Left cardiac atrium (tissue), 4 donors: Measurements from ENCODE around the gene ARMC2. TPM values are rescaled to one million over a fixed set of nuclear protein-coding genes. Genes with fewer than 3 reads are reported as not detected.
A peak's percentile ranks its signal among the peaks of the same experiment; 100 is the strongest.
"Not testable (repeated sequence)": the region's sequence is repeated elsewhere in the genome, so short reads cannot be mapped to it uniquely, and the experiment has no call there.

Source experiments
- ATAC-seq, 2 donors: fragments of 200-7000 bp; cut with Tn5 transposase; one replicate each; pipeline ENCODE4 v1.9.1; 2020; ENCODE audit warnings: mild to moderate bottlenecking in 2 of 2, moderate library complexity in 2 of 2
- DNase-seq: peaks from one replicate; pipeline ENCODE4 v3.0.0-alpha.2; 2020
- intact Hi-C, 2 donors: fragments of 100-400 bp; cut with DNase I; formaldehyde crosslinking; loops; one replicate each; pipeline versions ENCODE4 v1.14.1 to v1.15.1; 2022 to 2023
- total RNA-seq, 2 donors: library from RNA; stranded (reverse); fragmentation: NEBNext Ultra II Directional; extraction: Animal tissue kit (Norgen Biotek cat#: 25700); gene quantifications; one replicate each; pipeline ENCODE4 v1.2.1, GENCODE V29; 2021
- donor health status: DM: no; HTN: yes; CAD: no.
- donor health status: DM: no; HTN: yes; CAD: no; lungs with severe emphysema.
- donor health status: DM: yes; HTN: yes; CAD: no.
- donor health status: Dilated cardiomyopathy.

Gene ARMC2
- total RNA-seq, 2 donors from 2014 or later = 8.0 to 9.2 TPM

DNA sequence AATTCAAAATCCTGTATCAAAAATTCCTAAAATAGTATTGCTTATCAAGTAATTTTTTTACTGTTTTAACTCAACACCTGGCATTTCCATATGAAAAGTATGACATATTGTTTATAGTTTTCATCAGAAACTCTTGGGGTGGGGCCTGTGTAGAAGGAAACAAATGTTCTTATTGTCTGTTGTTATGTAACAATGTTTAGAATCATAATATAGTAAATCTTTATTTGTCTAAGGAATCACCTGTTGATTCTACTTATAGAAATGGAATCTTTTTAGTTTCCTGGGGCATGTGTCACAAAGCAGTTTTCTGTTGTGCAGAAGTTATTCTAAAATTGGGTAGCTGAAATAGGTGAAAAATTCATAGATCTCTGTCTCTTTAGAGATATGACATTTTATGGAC, 4.9 kb downstream of the ARMC2 start:
- intact Hi-C loops = no loop called here
- DNase-seq (no peak), ATAC-seq (no peak)

DNA sequence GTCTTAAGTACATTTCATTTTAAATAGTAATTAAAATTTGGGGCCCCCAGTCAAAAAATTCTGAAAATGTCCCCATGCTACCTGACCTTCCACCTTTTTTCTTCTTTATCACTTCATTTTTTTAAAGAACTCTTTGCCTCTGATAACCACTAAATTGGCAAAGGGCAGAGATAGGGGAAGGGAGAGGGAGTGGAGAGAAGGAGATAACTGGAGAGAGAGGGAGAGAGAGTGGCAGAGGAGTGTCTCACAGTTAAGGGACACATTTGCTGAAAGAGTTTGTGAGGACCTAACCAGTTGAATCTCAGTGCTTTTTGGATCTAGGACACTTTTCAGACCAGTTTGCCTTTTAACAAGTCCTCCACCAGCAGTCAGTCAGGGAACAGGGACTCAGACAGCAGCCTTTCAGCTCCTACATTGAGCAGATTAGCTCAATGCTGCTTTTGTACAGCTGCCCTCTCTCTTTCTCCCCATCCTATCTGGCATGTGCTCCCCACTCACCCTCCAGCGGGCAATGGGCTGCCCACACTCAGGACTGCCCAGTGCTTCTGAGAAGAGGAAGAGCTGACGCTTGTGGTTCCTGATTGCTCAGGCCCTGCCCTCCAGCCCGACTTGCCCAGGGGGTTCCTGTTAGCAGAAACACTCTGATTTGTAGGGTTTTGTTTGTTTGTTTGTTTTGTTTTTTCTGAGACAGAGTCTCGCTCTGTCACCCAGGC, 14.4 kb downstream of the ARMC2 start:
- peak; percentile 37 for DNase-seq
- intact Hi-C loops = no loop called here
- ATAC-seq = peak; percentile 82 to 89

DNA sequence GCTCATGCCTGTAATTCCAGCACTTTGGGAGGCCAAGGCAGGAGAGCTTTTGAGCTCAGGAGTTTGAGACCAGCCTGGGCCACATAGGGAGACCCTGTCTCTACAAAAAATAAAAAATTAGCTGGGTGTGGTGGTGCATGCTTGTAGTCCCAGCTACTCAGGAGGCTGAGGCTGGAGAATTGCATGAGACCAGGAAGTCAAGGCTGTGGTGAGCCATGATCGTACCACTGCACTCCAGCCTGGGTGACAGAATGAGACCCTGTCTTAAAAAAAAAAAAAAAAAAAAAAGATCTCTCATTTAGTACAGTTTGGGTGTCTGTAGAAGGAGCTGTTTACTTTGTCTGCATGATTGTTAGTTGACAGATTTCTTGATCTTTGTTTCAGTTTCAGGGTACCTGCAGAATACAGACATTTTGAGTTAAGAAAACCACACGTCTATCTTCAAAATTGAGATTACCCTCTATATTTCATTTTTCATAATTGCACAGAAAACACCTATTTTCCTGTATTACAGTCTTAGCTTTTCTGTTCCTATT, 17.6 kb downstream of the ARMC2 start:
- ATAC-seq, intact Hi-C loops, DNase-seq: not testable (repeated sequence)

DNA sequence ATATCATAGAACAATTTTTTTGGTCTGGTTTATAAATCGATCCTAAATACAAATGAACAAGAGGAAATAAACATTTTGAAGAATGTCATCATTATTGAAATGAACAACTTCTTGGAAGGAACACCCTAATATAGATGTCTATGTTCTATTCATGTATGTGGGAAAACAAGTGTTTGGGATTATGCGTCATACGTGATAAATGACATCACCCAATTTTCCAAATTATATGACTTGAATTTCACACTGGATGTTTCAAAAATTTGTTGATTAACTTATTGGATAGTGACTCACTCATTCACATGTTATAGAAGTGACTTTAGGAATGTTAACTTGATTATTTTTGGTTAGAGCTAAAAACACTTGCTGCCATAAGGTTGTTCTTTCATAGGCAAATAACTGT, 18.6 kb downstream of the ARMC2 start:
- intact Hi-C loops = no loop called here
- DNase-seq = no peak
- ATAC-seq = no peak

DNA sequence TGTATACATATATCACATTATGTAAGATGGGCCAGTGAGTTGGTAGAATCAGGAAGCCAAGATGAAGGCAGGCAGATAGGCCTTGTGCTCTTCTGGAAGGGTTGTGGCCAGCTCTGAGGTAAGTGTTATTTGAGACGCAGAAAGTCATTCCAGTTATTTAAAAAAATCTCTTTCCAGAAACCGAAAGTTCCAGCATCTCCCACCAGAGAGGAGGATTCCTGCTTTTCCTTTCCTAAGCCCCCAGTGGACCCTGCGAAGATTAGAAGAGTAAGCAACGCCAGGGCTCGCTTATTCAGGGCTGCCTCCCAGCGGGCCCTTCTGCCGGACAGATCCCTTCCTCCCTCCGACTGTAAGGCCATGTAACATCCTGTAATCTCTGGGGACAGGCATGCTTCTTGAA, 20.4 kb downstream of the ARMC2 start:
- ATAC-seq (peak; percentile 32 to 50), DNase-seq (no peak)
- intact Hi-C loops = no loop called here

DNA sequence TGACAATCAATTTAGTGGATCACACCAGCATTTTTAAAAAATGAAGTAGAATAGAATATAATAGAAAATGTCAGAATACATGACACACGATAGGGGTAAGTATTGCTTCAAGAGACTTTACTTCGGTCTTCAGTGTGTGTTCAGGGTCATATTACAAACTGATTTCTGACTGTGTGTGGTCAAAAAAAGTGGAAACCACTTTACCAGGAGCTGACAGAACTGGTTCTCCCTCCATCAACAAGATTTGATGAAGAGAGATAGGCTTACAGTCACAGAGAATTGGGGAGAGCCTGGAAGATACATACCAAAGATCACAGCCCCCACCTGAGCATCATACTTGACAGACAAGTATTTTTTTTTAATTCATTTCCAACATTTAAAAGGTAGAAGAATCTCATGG, 21.7 kb downstream of the ARMC2 start:
- DNase-seq (no peak), ATAC-seq (no peak)
- intact Hi-C loops = no loop called here

DNA sequence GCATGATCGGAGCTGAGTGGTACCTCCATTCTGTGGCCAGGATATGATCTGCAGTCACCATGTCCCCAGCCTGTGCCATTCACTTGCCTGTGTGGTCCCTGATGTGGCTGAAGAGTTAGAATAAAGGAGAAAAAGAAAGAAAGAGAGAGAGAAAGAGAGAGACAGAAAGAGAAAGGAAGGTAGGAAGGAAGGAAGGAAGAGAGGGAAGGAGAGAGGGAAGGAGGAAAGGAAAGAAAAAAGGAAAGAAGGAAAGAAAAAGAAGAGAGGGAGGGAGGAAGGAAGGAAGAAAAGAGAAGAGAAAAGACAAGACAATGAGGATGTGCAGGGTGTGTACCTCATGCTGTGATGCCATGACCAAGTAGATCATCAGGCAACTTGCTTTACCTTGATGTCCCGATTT, 22.1 kb downstream of the ARMC2 start:
- ATAC-seq = no peak
- DNase-seq = no peak
- intact Hi-C loops = no loop called here

DNA sequence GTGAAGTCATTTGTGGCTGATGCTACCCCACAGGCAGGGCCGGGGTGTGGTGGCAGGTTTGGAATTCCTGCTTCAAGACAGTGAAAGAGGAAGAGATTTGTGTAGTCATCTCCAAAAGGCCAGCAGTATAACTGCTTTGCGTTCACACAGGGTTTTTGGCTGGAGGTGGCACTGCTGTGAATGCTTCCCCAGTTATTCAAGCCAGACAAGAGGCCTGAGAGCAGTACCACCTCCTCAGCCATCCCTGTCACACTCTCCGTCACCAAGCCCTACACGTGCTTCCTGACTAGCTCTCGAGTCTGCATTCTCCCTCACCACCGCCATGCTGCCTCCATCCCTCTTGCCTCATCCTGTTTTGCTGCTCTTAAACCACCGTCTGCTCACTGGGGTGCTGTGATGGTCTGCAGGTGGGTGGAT, 23.9 kb downstream of the ARMC2 start:
- ATAC-seq (peak in 1 of 2 donors; percentile 13), DNase-seq (no peak)
- intact Hi-C loops = no loop called here

DNA sequence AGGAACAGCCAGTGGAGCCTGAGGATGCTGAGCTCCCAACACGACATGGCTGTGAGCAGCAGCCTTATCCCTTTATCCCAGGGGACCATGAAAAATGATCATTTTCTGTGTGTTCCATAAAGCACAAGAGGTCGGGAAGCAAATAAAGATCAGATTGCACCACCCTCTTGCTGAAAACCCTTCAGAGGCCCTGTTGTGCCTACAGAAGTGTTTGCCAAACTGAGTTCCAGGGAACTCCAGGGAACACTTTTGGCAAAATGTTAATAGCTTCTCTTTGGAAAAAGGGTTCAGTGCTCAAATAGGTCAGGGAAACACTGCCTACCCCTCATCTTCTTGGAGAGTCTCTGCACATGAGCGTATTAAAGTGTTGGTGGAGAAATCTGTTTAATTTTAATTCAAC, 24.4 kb downstream of the ARMC2 start:
- intact Hi-C loops = no loop called here
- ATAC-seq = peak in 1 of 2 donors; percentile 42
- no peak for DNase-seq

DNA sequence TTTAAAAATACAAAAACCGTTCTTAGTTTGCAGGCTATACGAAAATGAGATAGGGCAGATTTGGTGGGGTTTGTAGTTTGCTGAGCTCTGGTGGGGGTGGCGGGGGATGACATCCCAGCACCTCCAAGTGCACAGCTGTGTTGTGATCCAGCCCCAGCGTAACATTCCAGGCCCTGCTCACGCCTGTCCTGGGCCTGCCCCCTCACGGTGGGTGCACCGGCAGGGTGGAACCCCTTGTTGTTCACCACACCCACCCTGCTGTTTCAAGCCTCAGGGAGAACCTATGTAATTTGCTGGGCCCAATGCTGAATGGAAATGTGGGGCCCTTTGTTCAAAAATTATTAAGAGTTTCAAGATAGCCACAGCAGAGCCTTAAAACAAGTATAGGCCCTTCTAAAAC, 25.0 kb downstream of the ARMC2 start:
- no peak for DNase-seq
- intact Hi-C loops = no loop called here
- no peak for ATAC-seq

DNA sequence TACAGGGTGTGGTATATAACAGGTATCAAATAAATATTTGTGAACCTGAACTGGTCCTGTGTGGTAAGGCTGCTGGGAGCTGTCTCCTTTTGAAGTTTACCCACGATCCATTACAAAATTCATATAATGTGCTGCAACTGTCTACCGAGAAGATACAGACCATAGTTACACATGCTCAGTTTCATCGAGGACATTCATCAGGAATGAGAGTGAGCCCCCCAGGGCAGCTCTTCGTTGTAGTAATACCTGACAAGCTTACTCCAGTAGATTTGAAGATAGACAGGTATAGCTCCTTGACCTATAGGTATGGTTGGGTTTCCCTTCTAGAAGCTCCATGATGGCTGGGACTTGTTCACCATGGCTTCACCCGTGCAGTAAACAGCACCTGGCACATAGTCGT, 25.7 kb downstream of the ARMC2 start:
- ATAC-seq (no peak), DNase-seq (no peak)
- intact Hi-C loops = no loop called here

DNA sequence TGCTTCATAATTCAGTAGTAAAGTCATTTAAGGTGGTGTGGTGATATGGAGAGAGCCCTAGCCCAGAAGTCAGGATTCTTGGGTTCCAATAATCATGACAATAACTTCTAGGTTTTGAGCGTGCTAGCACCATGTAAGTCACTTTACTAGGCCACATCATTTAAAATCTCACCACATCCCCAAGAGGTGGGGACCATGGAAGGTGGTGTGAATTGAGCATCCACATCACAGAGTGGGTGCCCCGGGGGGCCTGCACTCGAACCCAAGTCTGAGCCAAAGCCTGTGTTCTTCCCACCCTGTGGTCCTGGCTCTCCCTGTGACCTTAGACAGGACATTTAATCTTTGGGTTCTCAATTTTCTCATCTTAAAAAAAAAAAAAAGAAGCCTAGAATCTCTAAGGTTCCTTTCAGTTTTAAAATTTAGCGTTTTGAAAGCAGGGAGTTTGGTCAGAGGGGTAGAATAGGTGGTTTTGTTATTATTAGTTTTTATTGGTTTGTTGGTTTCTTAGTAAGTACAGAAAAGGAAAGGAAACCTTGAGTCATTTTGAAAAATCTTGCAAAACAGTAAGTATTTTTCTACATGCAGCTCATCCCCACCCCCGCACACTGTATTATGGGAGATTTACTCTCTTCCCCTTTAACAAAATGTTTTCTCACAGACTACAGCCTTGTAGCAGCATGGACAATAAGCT, 26.4 kb downstream of the ARMC2 start:
- ATAC-seq = no peak
- intact Hi-C loops = no loop called here
- no peak for DNase-seq

DNA sequence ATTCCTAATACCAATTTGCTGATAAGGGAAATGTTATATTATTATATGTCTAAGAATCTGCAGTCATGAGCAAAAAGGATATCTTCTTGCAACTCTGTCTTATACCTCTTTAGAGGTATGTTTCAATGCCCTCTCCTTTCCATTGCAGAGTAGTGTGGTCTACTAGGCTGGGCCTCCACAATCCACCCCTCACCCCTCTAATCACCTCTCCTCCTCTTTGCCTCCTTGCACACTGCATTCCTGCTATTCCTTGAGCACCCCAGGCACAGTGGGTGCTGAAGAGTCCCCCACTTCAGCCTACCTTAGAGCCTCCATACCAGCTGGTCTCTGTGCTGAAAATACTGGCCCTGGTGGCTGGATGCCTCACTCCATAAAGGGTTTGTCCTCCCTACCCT, 26.9 kb downstream of the ARMC2 start:
- ATAC-seq = no peak
- intact Hi-C loops = no loop called here

DNA sequence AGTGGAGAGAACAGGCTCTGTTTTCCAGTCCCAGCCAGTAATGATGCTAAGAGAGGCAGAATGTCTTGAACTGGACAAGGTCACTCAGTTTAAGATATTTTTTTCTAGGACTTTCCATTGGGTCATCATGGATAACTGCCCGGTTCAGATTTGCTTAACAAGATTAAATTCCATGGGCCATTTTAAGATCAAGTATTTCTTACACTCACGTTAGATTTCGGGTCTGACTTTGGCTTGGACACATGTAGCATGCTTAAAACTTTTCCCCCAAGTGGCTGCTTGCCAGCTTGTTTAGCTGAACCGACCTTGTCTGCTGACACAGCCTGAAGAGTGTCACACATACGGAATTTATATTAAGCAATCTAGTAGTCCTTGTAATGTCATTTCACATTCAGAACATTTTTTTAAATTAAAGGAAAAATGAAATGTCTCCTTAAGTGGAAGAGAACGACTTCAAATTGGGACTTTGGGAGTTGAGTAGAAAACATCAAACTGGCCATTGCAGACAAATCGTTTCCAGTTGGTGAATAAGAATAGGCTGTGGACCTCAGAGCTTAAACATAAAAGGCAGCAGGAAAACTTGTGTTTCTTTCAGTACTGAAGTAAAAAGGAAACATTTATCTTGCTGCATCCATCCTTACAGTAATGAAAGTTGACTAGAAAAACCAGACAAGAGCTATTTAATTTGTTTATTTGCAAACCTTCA, 29.0 kb downstream of the ARMC2 start:
- DNase-seq = peak; percentile 86
- intact Hi-C loops = no loop called here
- ATAC-seq = peak; percentile 83 to 87

More for the DNA sequence above, 26.9 kb downstream of the ARMC2 start:
- DNase-seq = no peak

DNA sequence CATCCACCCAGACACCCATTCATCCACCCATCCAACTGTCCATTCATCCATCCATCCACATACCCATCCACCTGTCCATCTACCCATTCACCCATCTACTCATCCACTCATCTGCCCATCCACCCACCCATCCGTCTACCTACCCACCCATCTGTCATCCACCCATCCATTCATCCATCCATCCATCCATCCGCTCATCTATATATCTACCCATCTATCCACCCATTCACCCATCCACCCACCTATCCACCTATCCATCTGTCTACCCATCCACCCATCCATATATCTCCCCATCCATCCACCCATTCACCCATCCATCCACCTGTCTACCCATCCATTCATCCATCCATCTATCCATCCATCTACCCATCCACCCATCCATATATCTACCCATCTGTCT, 30.7 kb downstream of the ARMC2 start:
- intact Hi-C loops = no loop called here

DNA sequence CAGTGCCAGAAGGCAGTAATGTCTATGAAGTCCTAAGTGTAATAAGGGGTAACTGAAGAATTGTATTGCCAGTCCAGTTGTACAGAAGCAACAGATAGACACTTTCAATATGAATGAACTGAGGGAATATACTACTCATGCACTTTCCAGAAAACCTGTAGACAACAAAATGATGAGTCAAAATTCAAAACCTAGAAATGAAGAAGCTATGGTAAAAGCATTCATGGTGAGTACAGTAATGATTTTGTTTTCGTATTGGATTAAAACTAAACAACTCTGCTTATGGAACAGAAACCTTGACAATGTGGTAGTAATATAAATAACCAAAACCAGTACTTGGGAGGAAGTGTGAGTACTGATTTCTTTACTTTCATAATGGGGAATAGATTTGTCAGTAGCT, 35.0 kb downstream of the ARMC2 start:
- no peak for DNase-seq
- no peak for ATAC-seq
- intact Hi-C loops = no loop called here

More for the DNA sequence above, 30.7 kb downstream of the ARMC2 start:
- DNase-seq = no peak
- no peak for ATAC-seq

DNA sequence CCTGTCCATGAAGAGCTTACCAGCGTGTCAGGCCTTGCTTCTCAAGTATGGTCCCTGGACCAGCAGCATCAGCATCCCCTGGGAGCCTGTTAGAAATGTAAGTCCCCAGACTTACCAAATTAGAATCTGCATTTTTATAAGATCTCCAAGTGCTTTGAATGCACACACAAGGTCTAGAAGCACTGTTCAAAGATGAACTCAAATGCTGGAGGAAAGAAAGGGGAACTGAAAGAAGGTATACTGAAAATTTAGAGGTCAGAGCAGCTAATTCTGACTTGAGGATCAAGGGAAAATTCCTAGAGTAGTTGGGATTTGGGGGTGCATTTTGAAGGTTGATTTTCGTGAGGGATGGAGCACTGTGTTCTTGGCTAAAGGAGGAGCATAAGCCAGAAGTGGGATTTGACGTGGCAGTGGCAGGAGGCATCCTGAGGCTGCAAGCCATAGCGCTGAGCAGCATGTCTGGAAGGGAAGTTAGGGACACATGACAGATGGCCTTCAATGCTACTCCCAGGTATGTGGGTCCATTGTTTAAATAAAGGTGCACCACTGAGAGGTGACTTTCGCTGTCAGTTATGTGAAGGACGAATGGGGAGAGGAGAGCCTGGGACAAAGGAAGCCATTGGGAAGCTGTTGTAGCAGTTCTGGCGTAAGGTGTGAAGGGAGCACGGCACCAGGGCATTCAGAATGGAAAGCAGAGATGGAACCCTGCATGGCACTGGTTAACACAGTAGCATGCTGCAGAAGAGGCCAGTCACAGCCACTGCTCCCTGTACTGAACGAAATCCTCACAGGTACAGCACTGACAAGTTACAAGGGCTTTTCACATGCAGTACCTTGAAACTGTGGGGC, 36.2 kb downstream of the ARMC2 start:
- DNase-seq (no peak), ATAC-seq (no peak)
- intact Hi-C loops = no loop called here

DNA sequence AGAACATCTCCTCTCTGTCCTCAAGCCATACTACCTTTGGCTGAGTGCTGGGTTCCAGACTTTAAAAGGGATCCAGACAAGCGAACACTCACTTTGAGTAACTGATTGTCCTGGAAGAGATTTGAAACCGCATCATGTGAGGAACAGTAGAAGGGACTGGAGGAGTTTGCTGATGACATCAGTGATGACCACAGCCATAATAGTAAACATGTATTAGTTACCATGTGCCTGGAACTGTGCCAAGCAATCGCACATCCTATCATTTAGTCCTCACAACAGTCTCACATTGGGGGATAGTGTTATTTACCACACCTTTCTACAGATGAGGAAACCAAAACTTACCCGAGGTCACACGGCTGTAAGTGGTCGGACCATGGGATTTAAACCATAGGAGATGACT, 39.8 kb downstream of the ARMC2 start:
- intact Hi-C loops = no loop called here
- DNase-seq (no peak), ATAC-seq (no peak)

DNA sequence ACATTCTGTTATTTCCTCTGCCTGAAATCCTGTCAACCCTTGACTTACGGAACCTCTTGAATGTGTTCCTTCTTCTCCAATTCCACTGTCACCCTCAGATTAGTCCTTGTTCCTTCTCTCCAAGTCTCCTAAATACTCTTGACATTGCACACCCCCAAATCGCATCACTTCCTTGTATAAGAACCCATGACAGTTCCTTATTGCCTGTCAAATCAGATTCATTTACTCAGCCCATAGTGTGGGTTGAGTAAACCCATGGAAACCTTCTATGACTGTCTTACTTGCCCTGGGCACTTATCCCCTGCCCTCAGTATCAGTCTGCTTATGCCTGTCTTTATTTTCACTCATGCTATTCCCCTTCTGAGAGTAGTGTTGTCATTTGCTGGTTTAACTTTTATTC, 40.5 kb downstream of the ARMC2 start:
- DNase-seq (no peak), ATAC-seq (peak in 1 of 2 donors; percentile 62)
- intact Hi-C loops = no loop called here
